Measurements from ENCODE around the gene TULP1.

Gene TULP1

DNA sequence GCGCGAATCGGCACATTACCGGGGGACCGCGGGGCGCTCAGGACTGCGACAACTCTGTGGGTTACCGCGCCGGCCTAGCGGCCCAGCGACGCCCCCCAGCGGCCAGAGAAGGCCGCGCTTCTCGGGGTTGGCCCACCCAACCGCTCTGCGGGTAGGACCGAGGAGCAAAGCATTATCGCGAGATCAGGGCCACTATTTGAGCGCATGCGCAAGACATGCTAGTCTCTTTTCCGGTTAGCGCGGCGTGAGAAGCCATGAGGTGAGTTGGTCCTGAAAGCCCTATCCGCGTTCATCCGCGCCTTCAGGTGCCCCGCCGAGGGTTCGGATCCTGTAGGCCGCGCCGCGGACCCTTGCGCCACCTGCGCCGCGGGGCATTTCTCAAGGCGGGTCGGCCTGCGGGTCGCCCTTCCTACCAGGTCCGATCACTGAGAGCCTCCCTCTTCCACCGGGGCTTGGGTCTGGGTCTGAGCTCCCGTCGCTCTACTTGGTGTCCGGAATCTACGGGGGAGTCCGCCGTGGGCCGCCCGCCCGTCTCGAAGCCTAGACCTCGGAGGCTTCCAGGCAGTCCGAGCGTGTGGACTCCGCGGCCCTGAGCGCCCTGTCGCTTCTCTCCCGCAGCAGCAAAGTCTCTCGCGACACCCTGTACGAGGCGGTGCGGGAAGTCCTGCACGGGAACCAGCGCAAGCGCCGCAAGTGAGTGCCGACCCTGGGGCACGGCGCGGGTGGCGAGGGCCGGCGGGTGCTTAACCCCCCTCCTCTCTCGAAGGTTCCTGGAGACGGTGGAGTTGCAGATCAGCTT is 44.3 kb downstream of the TULP1 start, which contains the start of gene RPL10A:
Gene RPL10A (plus strand): TSS at position 221 of the 799 bp plus-strand sequence. CDS start 34 bp downstream, at position 255.
- peak; percentile 89 to 94 (median 93) for DNase-seq (ENCODE audit: low read depth in 3 of 3, low spot score in 1 of 3)

DNA sequence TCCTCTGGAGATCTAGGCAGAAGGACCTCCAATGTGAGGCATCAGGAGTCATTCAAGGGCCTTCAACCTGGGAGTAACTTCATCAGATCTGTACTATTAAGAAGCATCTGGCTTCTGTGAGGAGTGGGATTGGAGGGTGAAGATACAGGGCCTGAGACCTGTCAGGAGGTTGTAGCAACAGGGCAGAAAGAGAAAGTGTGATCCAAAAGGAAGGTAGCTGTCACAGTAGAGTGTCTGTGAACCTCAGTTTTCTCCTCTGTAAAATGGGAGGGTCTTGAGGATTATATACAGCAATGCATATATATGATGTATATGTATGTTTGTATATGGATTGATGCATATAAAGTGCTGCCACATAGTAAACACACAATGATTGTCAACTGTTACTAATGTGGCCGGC is 47.0 kb downstream of the TULP1 start:
- DNase-seq (ENCODE audit: low read depth in 3 of 3, low spot score in 1 of 3): no peak

DNA sequence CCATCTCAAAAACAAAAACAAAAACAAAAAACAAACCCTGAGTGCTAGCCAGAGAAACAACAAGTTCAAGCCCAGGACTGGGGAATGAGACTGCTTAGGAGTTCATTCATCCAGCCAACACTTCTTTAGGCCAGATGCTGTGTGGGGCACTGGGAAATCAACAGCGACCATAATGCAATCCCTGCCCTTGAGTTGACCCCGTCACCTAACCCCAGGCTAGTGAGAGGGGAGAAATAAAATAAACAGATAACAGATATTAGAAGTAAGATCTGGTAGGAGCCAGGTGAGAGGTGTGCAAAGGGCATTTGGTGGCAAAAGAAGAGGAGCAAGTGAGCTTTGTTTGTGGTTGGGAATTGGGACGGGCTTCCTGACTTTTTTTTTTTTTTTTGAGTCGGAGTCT is 49.4 kb downstream of the TULP1 start:
- no peak for DNase-seq (ENCODE audit: low read depth in 3 of 3, low spot score in 1 of 3)

DNA sequence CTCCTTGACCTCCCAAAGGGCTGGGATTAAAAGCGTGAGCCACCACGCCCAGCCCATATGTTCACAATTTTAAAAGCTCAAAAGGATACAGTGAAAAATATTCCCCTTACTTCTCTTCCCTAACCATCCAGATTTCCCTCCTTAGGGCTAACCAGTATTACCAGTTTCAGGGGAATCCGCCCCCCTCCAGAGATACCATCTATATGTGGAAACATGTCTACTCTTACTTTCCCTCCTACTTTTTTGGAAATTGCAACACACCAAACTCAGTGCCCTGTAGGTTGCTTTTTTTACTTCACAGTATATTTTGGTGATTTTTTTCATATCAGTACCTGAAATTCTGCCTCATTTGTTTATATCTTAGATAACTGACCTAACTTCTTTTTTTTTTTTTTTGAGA is 51.4 kb downstream of the TULP1 start:
- no peak for DNase-seq (ENCODE audit: low read depth in 3 of 3, low spot score in 1 of 3)

DNA sequence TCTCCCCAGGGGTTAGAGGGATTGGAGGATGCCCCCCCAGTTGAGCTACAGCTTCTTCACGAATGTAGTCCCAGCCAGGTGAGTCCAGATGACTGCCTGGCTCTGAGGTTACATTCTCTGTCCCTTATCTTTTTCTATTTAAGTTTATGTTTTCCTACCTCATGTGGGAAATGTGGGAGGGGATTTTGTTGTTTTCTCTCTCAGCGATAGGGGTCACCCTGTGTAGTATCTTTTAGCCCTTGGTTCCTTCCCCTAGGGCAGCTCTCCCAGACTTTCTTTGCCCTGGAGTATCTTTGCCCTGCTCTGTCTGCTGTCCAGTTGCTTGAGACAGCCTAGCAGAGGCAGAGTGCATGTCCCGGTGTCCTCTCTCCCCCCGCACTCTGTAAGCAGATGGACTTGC is 54.8 kb downstream of the TULP1 start:
- DNase-seq (ENCODE audit: low read depth in 3 of 3, low spot score in 1 of 3): no peak

DNA sequence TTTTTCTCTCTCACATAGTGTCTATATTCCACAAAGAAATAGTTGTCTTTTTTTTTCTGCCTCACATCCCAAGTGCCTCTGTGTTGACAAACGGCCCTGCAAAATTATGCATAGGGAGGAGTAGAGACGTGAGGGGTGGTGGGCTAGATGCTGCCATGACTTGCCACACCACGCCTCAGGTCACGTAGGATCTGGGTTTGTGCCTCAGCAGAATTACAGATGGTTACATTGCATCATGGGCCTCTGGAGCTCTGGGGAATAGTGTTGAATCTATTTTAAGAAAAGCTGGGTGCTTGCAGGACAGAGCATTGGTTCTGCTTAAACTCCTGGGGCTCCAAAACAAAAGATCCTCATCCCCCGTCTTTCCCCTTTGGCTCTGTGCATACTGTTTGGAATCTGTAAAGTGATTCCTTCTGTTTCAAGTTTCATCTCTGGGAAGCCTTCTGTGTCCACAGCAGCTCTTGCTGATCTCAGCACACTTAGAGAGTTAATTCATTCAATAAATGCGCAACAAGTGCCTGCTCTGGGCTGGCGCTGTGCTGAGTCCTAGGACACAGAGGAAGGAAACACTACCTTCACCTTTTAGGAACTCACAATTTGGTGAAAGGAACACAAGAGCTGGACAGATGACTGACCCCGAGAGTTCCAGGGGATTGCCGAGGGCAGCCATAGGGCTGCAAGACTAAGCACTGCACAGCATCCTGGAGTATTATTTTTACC is 58.1 kb downstream of the TULP1 start:
- no peak for DNase-seq (ENCODE audit: low read depth in 3 of 3, low spot score in 1 of 3)

DNA sequence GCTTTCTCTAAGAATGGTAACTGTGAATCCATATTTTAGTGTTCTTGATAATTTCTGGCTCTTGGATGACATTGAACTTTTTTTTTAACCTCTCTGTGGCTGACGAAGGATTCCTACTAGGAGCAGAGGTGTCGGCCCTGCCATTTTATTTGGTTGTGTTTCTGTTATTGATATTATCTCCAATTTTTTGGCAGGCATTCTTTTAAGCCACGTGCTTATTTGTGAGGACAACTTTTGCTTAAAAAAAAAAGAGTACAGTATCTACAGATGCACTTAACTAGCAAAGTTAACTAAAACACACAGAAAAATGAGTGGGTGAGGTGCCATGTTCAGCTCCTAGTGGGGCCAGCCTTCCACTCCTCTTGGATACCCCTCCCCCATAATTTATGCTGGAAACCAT is 59.5 kb downstream of the TULP1 start:
- DNase-seq (ENCODE audit: low read depth in 3 of 3, low spot score in 1 of 3): no peak

DNA sequence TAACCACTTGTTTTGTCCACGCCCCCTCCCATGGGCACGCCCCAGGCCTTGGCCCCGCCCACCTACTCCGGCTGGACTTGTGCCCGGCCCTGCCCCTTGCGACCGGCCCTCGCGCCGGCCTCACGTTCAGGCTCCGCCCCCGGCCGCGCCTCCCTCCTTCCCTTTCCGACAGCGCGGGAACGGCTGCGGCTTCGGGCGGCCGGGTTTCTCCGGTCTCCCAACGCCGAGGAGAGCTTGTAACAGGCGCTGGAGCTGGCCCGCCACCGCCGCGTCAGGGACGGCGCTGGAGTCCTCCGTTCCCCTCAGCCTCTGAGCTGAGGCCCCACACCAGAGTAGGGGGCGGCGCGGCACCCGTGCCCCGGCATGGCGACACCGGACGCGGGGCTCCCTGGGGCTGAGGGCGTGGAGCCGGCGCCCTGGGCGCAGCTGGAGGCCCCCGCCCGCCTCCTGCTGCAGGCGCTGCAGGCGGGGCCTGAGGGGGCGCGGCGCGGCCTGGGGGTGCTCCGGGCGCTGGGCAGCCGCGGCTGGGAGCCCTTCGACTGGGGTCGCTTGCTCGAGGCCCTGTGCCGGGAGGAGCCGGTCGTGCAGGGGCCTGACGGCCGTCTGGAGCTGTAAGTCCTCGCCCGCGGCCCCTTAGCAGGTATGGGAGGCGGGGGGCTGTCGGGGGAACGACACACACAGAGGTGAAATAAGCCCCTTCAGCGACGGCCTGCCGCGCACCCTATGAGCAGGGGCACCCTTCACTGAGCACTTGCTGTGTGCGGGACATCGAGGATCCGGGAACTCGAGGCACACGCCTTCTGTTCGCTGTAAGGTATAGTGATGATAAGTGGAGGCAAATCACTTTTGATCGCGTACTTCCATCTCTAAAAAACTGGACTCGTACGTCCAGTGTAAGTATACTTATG is 60.3 kb downstream of the TULP1 start, which contains the start of gene FANCE:
Gene FANCE (plus strand): TSS at position 156 of the 908 bp plus-strand sequence. CDS start 208 bp downstream, at position 364.
- DNase-seq (ENCODE audit: low read depth in 3 of 3, low spot score in 1 of 3): peak; percentile 72 to 88 (median 73)

DNA sequence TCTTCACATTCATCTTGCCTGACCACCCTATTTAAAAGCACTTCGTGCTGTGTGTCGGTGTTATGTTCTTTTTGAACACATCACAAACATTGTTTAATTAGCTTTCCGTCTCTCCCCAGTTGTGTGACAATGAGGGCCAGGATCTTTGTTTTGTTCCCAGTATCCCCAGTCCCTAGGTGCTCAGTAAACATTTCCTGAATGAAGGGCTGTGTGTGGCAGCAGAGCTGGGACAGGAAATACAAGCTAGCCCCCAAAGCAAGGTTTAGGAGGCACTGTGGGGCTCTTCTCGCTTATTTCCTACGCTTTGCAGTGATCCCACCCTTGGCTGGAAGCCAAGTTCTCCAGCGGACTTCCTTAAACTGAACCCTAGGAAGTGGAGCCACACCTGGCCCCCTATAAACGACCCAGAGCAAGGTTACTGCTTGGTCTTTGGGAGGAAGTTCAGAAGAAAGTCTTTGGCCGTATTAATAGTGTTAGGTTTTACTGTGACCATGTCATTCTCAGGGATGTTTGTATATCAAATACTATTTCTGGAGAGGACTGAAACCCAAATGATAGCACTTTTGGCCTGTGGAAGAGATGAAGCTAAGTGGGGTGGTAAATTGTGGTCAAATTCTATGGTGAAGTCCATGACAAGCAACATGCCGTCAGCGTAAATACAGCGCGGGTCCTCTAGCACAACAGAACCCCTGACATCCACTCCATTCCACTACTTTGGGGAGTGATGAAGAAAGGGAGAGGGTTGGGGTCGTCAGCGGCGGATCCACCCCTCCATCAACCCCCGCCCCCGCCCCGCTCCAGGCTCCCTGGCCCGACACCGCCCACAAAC is 61.1 kb downstream of the TULP1 start:
- no peak for DNase-seq (ENCODE audit: low read depth in 3 of 3, low spot score in 1 of 3)

DNA sequence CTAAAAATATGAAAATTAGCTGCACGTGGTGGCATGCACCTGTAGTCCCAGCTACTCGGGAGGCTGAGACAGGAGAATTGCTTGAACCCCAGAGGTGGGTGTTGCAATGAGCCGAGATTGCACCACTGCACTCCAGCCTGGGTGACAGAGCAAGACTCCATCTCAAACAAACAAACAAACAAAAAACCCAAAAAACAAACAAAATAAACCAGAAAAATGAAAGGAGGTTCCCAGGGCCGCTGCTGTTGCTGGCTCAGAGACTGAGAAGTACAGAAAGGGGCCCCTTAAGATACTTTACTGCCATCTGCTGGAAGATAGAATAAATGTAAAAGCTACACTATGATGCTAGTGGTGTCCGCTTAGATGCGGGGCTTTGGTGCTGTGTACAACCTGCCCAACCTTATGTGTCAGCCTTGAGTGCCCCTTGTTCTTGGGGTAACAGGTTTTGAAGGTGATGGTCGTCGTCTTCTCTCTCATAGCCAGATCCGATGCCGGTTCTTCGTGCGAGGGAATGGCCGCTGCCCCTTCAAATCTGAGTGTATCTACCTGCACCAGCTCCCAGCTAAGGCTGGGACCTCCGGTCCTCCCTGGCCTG is 63.3 kb downstream of the TULP1 start:
- DNase-seq (ENCODE audit: low read depth in 3 of 3, low spot score in 1 of 3): no peak

DNA sequence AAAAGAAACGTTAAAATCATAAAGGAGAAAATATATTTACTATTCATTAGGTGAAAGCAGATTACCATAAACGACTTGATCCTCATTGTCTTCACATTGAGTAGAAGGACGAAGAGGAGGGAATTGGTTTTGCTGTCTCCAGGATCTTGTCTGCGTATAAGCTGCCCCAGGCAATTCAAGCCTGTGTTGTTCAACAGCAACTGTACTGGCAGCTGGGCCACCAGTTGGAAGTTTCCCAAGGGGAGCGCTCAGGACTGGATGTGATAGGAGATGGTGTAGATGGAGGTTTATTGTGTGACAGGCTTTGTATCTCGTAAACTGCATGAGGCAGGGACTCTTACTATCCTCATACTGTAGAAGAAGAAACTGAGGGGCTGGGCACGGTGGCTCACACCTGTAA is 64.5 kb downstream of the TULP1 start:
- no peak for DNase-seq (ENCODE audit: low read depth in 3 of 3, low spot score in 1 of 3)

Measured in stimulated activated CD4-positive, alpha-beta T cell treated with anti-CD3 and anti-CD28 coated beads, TNF-alpha, amount 100 ng/mL, for 1 hour (primary cell).